Fibroblast of skin of right quadriceps (primary cell): ENCODE data around the gene MRI1.
A peak's percentile ranks its signal among the peaks of the same experiment; 100 is the strongest.
"Not testable (repeated sequence)": the region's sequence is repeated elsewhere in the genome, so short reads cannot be mapped to it uniquely, and the experiment has no call there.

Experiments used
- DNase-seq: peaks from one replicate; pipeline ENCODE4 v3.0.0-alpha.2; 2013

The MRI1 gene

GRCh38 chr19:13764101-13764807 lies at the start of gene MRI1:
Gene MRI1, plus strand, starts transcription at chr19:13764522. Its CDS starts 67 bp downstream, at chr19:13764589.
- DNase-seq = peak; percentile 57

GRCh38 chr19:13717194-13717643 lies 47.1 kb upstream of the MRI1 start:
- peak; percentile 15 for DNase-seq

GRCh38 chr19:13718733-13719132 lies 45.6 kb upstream of the MRI1 start:
- DNase-seq = peak; percentile 73

GRCh38 chr19:13722146-13722545 lies 42.2 kb upstream of the MRI1 start:
- DNase-seq = no peak

GRCh38 chr19:13723206-13723605 lies 41.1 kb upstream of the MRI1 start:
- peak; percentile 21 for DNase-seq

GRCh38 chr19:13726323-13726722 lies 38.0 kb upstream of the MRI1 start:
- DNase-seq = no peak

- peak; percentile 75 for DNase-seq
Measured at GRCh38 chr19:13727798-13728197, 36.5 kb upstream of the MRI1 start.

- peak; percentile 46 for DNase-seq
Measured at GRCh38 chr19:13729859-13730258, 34.5 kb upstream of the MRI1 start.

- DNase-seq = peak; percentile 99
Measured at GRCh38 chr19:13731147-13731964, 33.0 kb upstream of the MRI1 start.

GRCh38 chr19:13732337-13732736 lies 32.0 kb upstream of the MRI1 start:
- no peak for DNase-seq

- no peak for DNase-seq
Measured at GRCh38 chr19:13734751-13735150, 29.6 kb upstream of the MRI1 start.

GRCh38 chr19:13738073-13738472 lies 26.2 kb upstream of the MRI1 start:
- DNase-seq = no peak

GRCh38 chr19:13741893-13742292 lies 22.4 kb upstream of the MRI1 start:
- DNase-seq = no peak

GRCh38 chr19:13742756-13743155 lies 21.6 kb upstream of the MRI1 start:
- DNase-seq = no peak

GRCh38 chr19:13744174-13744573 lies 20.1 kb upstream of the MRI1 start:
- DNase-seq = no peak

GRCh38 chr19:13747098-13747453 lies 17.2 kb upstream of the MRI1 start:
- DNase-seq = no peak

- DNase-seq = peak; percentile 18
Measured at GRCh38 chr19:13748169-13748828, 16.0 kb upstream of the MRI1 start.

- no peak for DNase-seq
Measured at GRCh38 chr19:13751436-13751835, 12.9 kb upstream of the MRI1 start.

GRCh38 chr19:13753622-13754021 lies 10.7 kb upstream of the MRI1 start:
- DNase-seq = not testable (repeated sequence)

GRCh38 chr19:13756210-13756609 lies 8.1 kb upstream of the MRI1 start:
- DNase-seq = no peak

- no peak for DNase-seq
Measured at GRCh38 chr19:13757805-13758772, 6.2 kb upstream of the MRI1 start.

- DNase-seq = no peak
Measured at GRCh38 chr19:13758795-13759194, 5.5 kb upstream of the MRI1 start.
